Psoas muscle (tissue), 8 donors: Measurements from ENCODE around the gene EYS. TPM values are rescaled to one million over a fixed set of nuclear protein-coding genes. Genes with fewer than 3 reads are reported as not detected.

Experiments
- ATAC-seq, 4 donors: fragments of 200-7000 bp; cut with Tn5 transposase; one replicate each; pipeline ENCODE4 v1.9.1; 2020; ENCODE audit warnings: moderate library complexity in 3 of 4, mild to moderate bottlenecking in 2 of 4
- DNase-seq, 2 donors: peaks; one replicate each; pipeline ENCODE4 v3.0.0-alpha.2; 2020
- H3K27ac ChIP-seq: fragments of 200-600 bp; one replicate; pipeline ENCODE4 v1.8.0; 2022
- H3K27me3 ChIP-seq, 3 donors: fragments of 200-600 bp in 1 of 3; one replicate each; pipeline versions ENCODE4 v1.6.1 to v1.8.0; 2013 to 2022; ENCODE audit warnings: low read length in 2 of 3, mild to moderate bottlenecking in 2 of 3, moderate library complexity in 1 of 3; ENCODE audit not compliant: insufficient read depth in 3 of 3
- H3K36me3 ChIP-seq, 2 donors: fragments of 200-600 bp in 1 of 2; one replicate each; pipeline versions ENCODE4 v1.6.1 to v1.8.0; 2013 to 2022; ENCODE audit warnings: low read depth in 1 of 2, mild to moderate bottlenecking in 1 of 2, moderate library complexity in 1 of 2; ENCODE audit not compliant: insufficient read depth in 1 of 2
- H3K4me1 ChIP-seq: fragments of 200-600 bp; one replicate; pipeline ENCODE4 v1.8.0; 2022
- H3K4me3 ChIP-seq: fragments of 200-600 bp; one replicate; pipeline ENCODE4 v1.8.0; 2022; ENCODE audit warnings: mild to moderate bottlenecking
- H3K9me3 ChIP-seq: fragments of 200-600 bp; one replicate; pipeline ENCODE4 v1.8.0; 2022
- CTCF ChIP-seq: fragments of 200-600 bp; IDR thresholded peaks from one replicate; pipeline ENCODE4 v1.8.0; 2022; ENCODE audit warnings: antibody characterized with exemption
- WGBS, 3 donors: extraction: QIAGEN DNeasy Blood & Tissue Kit; methylation state at CpG; one replicate each; pipeline versions ENCODE4 v1.1.6 to v1.1.7; 2013; 5-methylcytosine and 5-hydroxymethylcytosine counted together
- intact Hi-C, 2 donors: fragments of 100-400 bp; cut with DNase I; formaldehyde crosslinking; loops; one replicate each; pipeline versions ENCODE4 v1.11.0 to v1.14.2; 2022
- polyA plus RNA-seq, 3 donors: library from polyadenylated mRNA; stranded (reverse); fragments of 200-250 nt; gene quantifications; one replicate each; pipeline ENCODE4 v1.2.3, GENCODE V29; 2013
- total RNA-seq, 4 donors: library from RNA; stranded (reverse); fragmentation: NEBNext Ultra II Directional in 2 of 4; extraction: Animal tissue kit (Norgen Biotek cat#: 25700) in 2 of 4; gene quantifications; one replicate each; pipeline versions ENCODE4 v1.2.1 to v1.2.4, GENCODE V29; 2021 to 2023
- donor health status: healthy with polysubstance abuse.
- donor health status: DM: no; HTN: no; CAD: no; lungs with moderate emphysema.
- donor health status: Bipolar disorder and iron deficiency.
- donor health status: healthy.
- donor health status: DM: yes; HTN: yes; CAD: no.
- donor health status: DM: no; HTN: no; CAD: no.
- donor health status: DM: no; HTN: no; CAD: no.
- donor health status: DM: yes; HTN: yes; CAD: no.

EYS gene
- total and polyA plus RNA-seq, 7 donors = under 0.01 TPM; not detected in 6

GRCh38 chr6:63721181-63721580 lies 1985.8 kb downstream of the EYS start:
- intact Hi-C loops = no loop called here
- no peak for TF ChIP-seq CTCF
- H3K4me1 ChIP-seq = no peaks in the 10 kb centered on the region
- no peak for DNase-seq
- no peaks in the 10 kb centered on the region for H3K36me3 ChIP-seq
- ATAC-seq = no peak
- 94 to 100% (median 95%) methylated on average over 1 of the region's 1 CpG for WGBS, 3 donors
- H3K27ac ChIP-seq = no peak overlapping the region
- H3K27me3 ChIP-seq = no peaks in the 10 kb centered on the region
- H3K9me3 ChIP-seq = no peaks in the 10 kb centered on the region
- no peak overlapping the region for H3K4me3 ChIP-seq

GRCh38 chr6:63716169-63716568 lies 1990.9 kb downstream of the EYS start:
- peaks cover 0 to 38% of the 10 kb centered on the region in 2 donors for H3K36me3 ChIP-seq
- no peaks in the 10 kb centered on the region for H3K9me3 ChIP-seq
- TF ChIP-seq CTCF = no peak
- no peak for ATAC-seq
- no peak for DNase-seq
- no peak overlapping the region for H3K27ac ChIP-seq
- WGBS, 3 donors = 96 to 100% (median 99%) methylated on average over 2 of the region's 2 CpGs
- H3K27me3 ChIP-seq = no peaks in the 10 kb centered on the region
- intact Hi-C loops = loop anchor here in 1 of 2 donors (5.0 kb wide), 1 partner anchor 34 kb away; no protein-coding TSS in a partner anchor
- H3K4me3 ChIP-seq = no peak overlapping the region
- H3K4me1 ChIP-seq = no peaks in the 10 kb centered on the region

- Histone ChIP-seq H3K4me1 (no peaks in the 10 kb centered on the region), H3K27me3 (no peaks in the 10 kb centered on the region), H3K27ac (no peak overlapping the region), H3K36me3 (peaks cover 2 to 59% of the 10 kb centered on the region in 2 donors), H3K4me3 (no peak overlapping the region), H3K9me3 (no peaks in the 10 kb centered on the region)
- intact Hi-C loops = no loop called here
- ATAC-seq (no peak), DNase-seq (no peak)
- no peak for TF ChIP-seq CTCF
Measured at GRCh38 chr6:63714091-63714490, 1992.9 kb downstream of the EYS start.

- Histone ChIP-seq H3K9me3 (no peaks in the 10 kb centered on the region), H3K27ac (no peak overlapping the region), H3K27me3 (no peaks in the 10 kb centered on the region), H3K36me3 (peaks cover 2 to 64% of the 10 kb centered on the region in 2 donors), H3K4me1 (no peaks in the 10 kb centered on the region), H3K4me3 (no peak overlapping the region)
- intact Hi-C loops = no loop called here
- WGBS, 3 donors = 96 to 99% (median 98%) methylated on average over 6 of the region's 6 CpGs
- ATAC-seq (no peak), DNase-seq (no peak)
- no peak for TF ChIP-seq CTCF
Measured at GRCh38 chr6:63713332-63713731, 1993.7 kb downstream of the EYS start.

GRCh38 chr6:63709148-63709547 lies 1997.9 kb downstream of the EYS start:
- no peaks in the 10 kb centered on the region for H3K9me3 ChIP-seq
- no peaks in the 10 kb centered on the region for H3K4me1 ChIP-seq
- no peaks in the 10 kb centered on the region for H3K27me3 ChIP-seq
- intact Hi-C loops = no loop called here
- H3K27ac ChIP-seq = no peak overlapping the region
- DNase-seq (no peak), ATAC-seq (no peak)
- H3K36me3 ChIP-seq = peaks cover 2 to 97% of the 10 kb centered on the region in 2 donors
- no peak for TF ChIP-seq CTCF
- no peak overlapping the region for H3K4me3 ChIP-seq
